ENCODE data around the gene S1PR3. TPM values are rescaled to one million over a fixed set of nuclear protein-coding genes. Genes with fewer than 3 reads are reported as not detected.

S1PR3 gene
- total and polyA plus RNA-seq, 12 donors = 3.6 to 61.6 (median 13.3) TPM

DNA sequence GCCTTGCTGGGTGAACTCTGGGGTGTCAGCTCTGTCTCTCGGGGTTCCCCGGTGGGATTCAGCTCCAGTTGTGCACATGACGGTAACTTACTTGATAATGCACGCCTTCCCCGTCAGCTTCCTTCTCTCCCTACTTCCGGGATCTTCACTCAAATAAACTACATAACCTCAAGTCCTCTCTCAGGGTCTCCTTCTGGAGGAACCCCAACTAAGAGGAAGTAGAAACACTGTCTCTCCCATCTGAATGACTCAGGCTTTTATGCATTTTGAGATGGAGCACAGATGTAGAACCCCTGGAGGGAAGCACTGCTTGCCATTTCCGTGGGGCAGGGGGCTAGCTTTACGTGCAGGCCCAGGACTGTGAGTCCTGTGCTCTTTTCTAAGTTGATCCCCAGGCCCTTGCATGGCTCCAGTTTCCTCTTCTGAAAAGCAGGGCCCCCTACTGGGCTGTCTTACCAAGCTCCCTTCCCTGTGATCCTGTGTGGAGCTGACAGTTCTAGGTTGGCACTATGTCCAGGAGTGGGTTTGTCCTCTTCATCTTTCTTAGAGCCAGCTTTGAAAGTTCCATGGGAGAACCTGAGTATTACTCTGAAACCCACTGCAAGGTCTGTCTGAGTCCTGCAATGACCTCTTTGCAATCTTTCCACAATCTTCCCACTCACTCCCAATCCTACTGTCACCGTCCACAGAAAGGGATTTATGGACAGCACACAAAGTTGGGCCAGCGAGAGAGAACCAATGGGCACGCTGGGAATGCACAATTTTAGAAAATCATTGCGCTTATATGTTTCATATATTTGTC, 17.7 kb downstream of the S1PR3 start:
- peaks cover 0 to 13% (median 0%) of the 10 kb centered on the region in 9 donors for H3K4me1 ChIP-seq
- intact Hi-C loops (cut with DNase I) = loop anchor here in 2 of 10 donors (10.0 kb wide), 2 partner anchors 274 to 284 kb away; no protein-coding TSS in a partner anchor
- H3K27me3 ChIP-seq = no peaks in the 10 kb centered on the region
- H3K9me3 ChIP-seq = no peaks in the 10 kb centered on the region
- ATAC-seq = peak in 2 of 8 donors; percentile 28 to 29
- H3K27ac ChIP-seq = no peak overlapping the region
- TF ChIP-seq, protein P1, sequence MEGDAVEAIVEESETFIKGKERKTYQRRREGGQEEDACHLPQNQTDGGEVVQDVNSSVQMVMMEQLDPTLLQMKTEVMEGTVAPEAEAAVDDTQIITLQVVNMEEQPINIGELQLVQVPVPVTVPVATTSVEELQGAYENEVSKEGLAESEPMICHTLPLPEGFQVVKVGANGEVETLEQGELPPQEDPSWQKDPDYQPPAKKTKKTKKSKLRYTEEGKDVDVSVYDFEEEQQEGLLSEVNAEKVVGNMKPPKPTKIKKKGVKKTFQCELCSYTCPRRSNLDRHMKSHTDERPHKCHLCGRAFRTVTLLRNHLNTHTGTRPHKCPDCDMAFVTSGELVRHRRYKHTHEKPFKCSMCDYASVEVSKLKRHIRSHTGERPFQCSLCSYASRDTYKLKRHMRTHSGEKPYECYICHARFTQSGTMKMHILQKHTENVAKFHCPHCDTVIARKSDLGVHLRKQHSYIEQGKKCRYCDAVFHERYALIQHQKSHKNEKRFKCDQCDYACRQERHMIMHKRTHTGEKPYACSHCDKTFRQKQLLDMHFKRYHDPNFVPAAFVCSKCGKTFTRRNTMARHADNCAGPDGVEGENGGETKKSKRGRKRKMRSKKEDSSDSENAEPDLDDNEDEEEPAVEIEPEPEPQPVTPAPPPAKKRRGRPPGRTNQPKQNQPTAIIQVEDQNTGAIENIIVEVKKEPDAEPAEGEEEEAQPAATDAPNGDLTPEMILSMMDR (IDR thresholded peaks at IDR 0.05) = peak in 1 of 9 donors; percentile 9
- 82% methylated on average over 12 of the region's 12 CpGs for WGBS, 2 donors
- H3K4me3 ChIP-seq = no peak overlapping the region
- no peak for DNase-seq
- H3K36me3 ChIP-seq = peaks cover 0 to 16% (median 0%) of the 10 kb centered on the region in 9 donors

DNA sequence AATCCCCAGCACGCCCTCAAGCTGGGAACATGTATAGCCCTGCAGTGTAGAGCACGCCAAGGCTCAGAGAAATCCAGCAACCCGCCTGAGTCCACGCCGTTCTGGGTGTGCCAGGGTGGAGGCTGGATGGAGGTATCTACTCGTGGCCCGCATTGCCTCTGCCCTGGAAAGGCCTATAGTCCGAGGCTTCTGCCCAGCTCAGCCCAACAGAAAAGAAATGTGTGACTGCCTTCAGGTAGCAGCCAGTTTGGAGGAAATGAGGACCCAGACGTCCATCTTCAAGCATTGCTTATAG, 18.2 kb downstream of the S1PR3 start:
- Histone ChIP-seq H3K9me3 (no peaks in the 10 kb centered on the region), H3K4me3 (no peak overlapping the region), H3K27me3 (no peaks in the 10 kb centered on the region), H3K36me3 (peaks cover 0 to 10% (median 0%) of the 10 kb centered on the region in 9 donors), H3K27ac (no peak overlapping the region), H3K4me1 (peaks cover 0 to 13% (median 0%) of the 10 kb centered on the region in 9 donors)
- TF ChIP-seq, protein P1 (IDR thresholded peaks at IDR 0.05) = no peak
- ATAC-seq = no peak
- DNase-seq = no peak
- 93 to 95% methylated on average over 9 of the region's 9 CpGs for whole genome bisulfite sequencing, 2 donors
- intact Hi-C loops (cut with DNase I) = loop anchor here in 2 of 10 donors (10.0 kb wide), 2 partner anchors 275 to 285 kb away; no protein-coding TSS in a partner anchor

DNA sequence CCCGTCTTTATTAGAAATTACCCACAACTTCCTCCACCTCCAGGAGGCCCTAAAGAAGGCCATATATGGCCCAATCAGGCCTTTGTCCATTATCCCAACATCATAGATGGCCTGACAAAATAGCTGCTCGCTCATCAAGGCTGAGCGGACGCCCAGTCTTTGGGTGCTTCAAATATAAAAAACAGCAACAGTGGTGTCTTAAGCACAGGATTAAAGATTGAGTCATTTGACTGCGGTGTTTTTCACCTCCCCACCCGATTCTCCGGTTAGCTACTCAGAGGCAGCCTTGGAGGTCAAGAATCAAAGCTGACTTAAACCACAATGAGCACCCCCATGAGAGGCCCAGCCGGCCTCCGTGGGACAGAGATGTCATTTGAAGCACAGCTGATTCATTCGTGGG, 18.8 kb downstream of the S1PR3 start:
- intact Hi-C loops (cut with DNase I) = no loop called here
- TF ChIP-seq, protein P1 (IDR thresholded peaks at IDR 0.05) = no peak
- H3K27me3 ChIP-seq = no peaks in the 10 kb centered on the region
- H3K4me3 ChIP-seq = no peak overlapping the region
- ATAC-seq = no peak
- no peak for DNase-seq
- peaks cover 0 to 5% (median 0%) of the 10 kb centered on the region in 9 donors for H3K36me3 ChIP-seq
- WGBS, 2 donors = 84 to 85% methylated on average over 10 of the region's 10 CpGs
- peaks cover 0 to 13% (median 0%) of the 10 kb centered on the region in 9 donors for H3K4me1 ChIP-seq
- no peaks in the 10 kb centered on the region for H3K9me3 ChIP-seq
- no peak overlapping the region for H3K27ac ChIP-seq

DNA sequence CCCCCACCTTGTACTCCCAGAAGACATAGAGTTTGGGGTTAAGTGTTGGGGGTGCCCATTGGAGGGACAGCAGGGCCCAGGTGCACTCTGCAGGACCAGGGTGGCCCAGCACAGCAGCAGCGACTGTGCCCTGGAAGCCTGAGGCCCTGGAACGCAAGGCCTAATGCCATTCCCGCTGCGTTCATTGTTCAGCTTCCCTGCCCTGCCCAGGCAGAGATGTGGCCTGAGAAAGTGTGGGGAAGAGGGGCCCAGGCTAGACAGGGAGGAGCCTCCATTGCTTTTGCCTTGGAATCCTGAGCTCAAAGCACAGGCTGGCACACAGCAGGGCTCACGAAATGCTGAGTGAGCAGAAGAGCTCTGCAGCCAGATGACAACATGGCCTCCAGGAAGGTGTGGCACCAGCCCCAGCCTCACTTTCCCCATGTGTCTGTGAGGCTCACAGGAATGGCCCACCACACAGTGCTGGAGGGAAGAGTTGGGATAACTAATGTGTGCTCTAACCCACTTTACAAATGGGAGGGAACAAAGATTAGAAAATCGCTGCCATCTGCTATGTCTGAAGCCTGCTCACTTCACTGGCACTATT, 19.4 kb downstream of the S1PR3 start:
- ATAC-seq (peak in 1 of 8 donors; percentile 25), DNase-seq (no peak)
- Histone ChIP-seq H3K4me1 (peaks cover 0 to 12% (median 0%) of the 10 kb centered on the region in 9 donors), H3K9me3 (no peaks in the 10 kb centered on the region), H3K36me3 (no peaks in the 10 kb centered on the region), H3K27me3 (no peaks in the 10 kb centered on the region), H3K27ac (no peak overlapping the region), H3K4me3 (no peak overlapping the region)
- intact Hi-C loops (cut with DNase I) = no loop called here
- WGBS, 2 donors = 78 to 83% methylated on average over 6 of the region's 6 CpGs
- TF ChIP-seq, protein P1 (IDR thresholded peaks at IDR 0.05) = no peak
